HG03457 (cell line): ENCODE results near the gene PTRHD1.
"Not testable (repeated sequence)": the region's sequence is repeated elsewhere in the genome, so short reads cannot be mapped to it uniquely, and the experiment has no call there.

Experiments
- ATAC-seq: cut with Tn5 transposase; IDR thresholded peaks from one replicate; pipeline ENCODE4 v1.9.1; 2021; ENCODE audit warnings: moderate number of reproducible peaks; ENCODE audit not compliant: unreplicated experiment

Gene PTRHD1

GRCh38 chr2:24813691-24814137 is 20.5 kb upstream of the PTRHD1 start:
- ATAC-seq: no peak

GRCh38 chr2:24809316-24810007 is 16.3 kb upstream of the PTRHD1 start:
- no peak for ATAC-seq

- no peak for ATAC-seq
Observed at GRCh38 chr2:24806661-24807036, 13.5 kb upstream of the PTRHD1 start.

GRCh38 chr2:24805811-24806660 is 12.8 kb upstream of the PTRHD1 start:
- not testable (repeated sequence) for ATAC-seq

- not testable (repeated sequence) for ATAC-seq
Observed at GRCh38 chr2:24800487-24800886, 7.3 kb upstream of the PTRHD1 start.

GRCh38 chr2:24797644-24798043 is 4.5 kb upstream of the PTRHD1 start:
- no peak for ATAC-seq

GRCh38 chr2:24793761-24794435 is 707 bp upstream of the PTRHD1 start:
- ATAC-seq: no peak

GRCh38 chr2:24792542-24792873 is 683 bp downstream of the PTRHD1 start:
- ATAC-seq: no peak

GRCh38 chr2:24791452-24791851 is 1.7 kb downstream of the PTRHD1 start:
- ATAC-seq: no peak

- ATAC-seq: no peak
Observed at GRCh38 chr2:24788816-24789215, 4.4 kb downstream of the PTRHD1 start.

GRCh38 chr2:24787532-24787931 is 5.7 kb downstream of the PTRHD1 start:
- ATAC-seq: no peak

- peak; percentile 66 for ATAC-seq
Observed at GRCh38 chr2:24785671-24786321, 7.4 kb downstream of the PTRHD1 start.

- ATAC-seq: no peak
Observed at GRCh38 chr2:24783641-24784040, 9.6 kb downstream of the PTRHD1 start.

- ATAC-seq: no peak
Observed at GRCh38 chr2:24779116-24779515, 14.1 kb downstream of the PTRHD1 start.

GRCh38 chr2:24774373-24774772 is 18.8 kb downstream of the PTRHD1 start:
- no peak for ATAC-seq

GRCh38 chr2:24771764-24772586 is 21.2 kb downstream of the PTRHD1 start:
- no peak for ATAC-seq

- ATAC-seq: no peak
Observed at GRCh38 chr2:24771061-24771460, 22.1 kb downstream of the PTRHD1 start.

GRCh38 chr2:24768601-24769000 is 24.6 kb downstream of the PTRHD1 start:
- ATAC-seq: no peak

- ATAC-seq: no peak
Observed at GRCh38 chr2:24768013-24768412, 25.2 kb downstream of the PTRHD1 start.

GRCh38 chr2:24766609-24767008 is 26.6 kb downstream of the PTRHD1 start:
- ATAC-seq: no peak
